Adrenal gland (tissue), 12 donors: ENCODE results near the gene GOLGA7B. TPM values are rescaled to one million over a fixed set of nuclear protein-coding genes. Genes with fewer than 3 reads are reported as not detected.

Experiments used
- DNase-seq, 7 donors: peaks; one replicate each; pipeline ENCODE4 v3.0.0-alpha.2; 2019 to 2020
- H3K27ac ChIP-seq, 5 donors: fragments of 200-600 bp; sonication (generic) in 4 of 5; 1 replicate in 3 of 5; 2 replicates in 2 of 5; pipeline versions ENCODE4 v1.5.1 to v1.8.0; 2016 to 2020; ENCODE audit warnings: mild to moderate bottlenecking in 1 of 5
- H3K27me3 ChIP-seq: fragments of 200-600 bp; 2 replicates; pipeline ENCODE4 v1.8.0; 2021
- H3K36me3 ChIP-seq, 2 donors: fragments of 200-600 bp; replicated peaks in 1 of 2; 1 replicate in 1 of 2; 2 replicates in 1 of 2; pipeline versions ENCODE4 v1.5.1 to v1.8.0; 2018 to 2022
- H3K4me1 ChIP-seq, 2 donors: fragments of 200-600 bp; replicated peaks in 1 of 2; 1 replicate in 1 of 2; 2 replicates in 1 of 2; pipeline versions ENCODE4 v1.5.1 to v1.8.0; 2018 to 2021
- H3K4me3 ChIP-seq, 4 donors: fragments of 200-600 bp; sonication (generic) in 3 of 4; one replicate each; pipeline ENCODE4 v1.5.1; 2016 to 2018
- H3K9me3 ChIP-seq, 3 donors: fragments of 200-600 bp; sonication (generic) in 1 of 3; replicated peaks in 1 of 3; 1 replicate in 2 of 3; 2 replicates in 1 of 3; pipeline versions ENCODE4 v1.5.1 to v1.8.0; 2016 to 2021
- POLR2A ChIP-seq, 2 donors: fragments of 450-650 bp; IDR thresholded peaks; one replicate each; pipeline ENCODE4 v1.6.1; 2017; ENCODE audit warnings: antibody characterized with exemption in 2 of 2, mild to moderate bottlenecking in 2 of 2, moderate library complexity in 1 of 2
- WGBS, 4 donors: extraction: QIAGEN DNeasy Blood & Tissue Kit in 2 of 4; methylation state at CpG; one replicate each; pipeline versions ENCODE4 v1.1.5 to v1.1.7; 2013 to 2017; 5-methylcytosine and 5-hydroxymethylcytosine counted together
- intact Hi-C, 2 donors: fragments of 100-400 bp; cut with DNase I; formaldehyde crosslinking; loops; one replicate each; pipeline versions ENCODE4 v1.14.1 to v1.15.0; 2022 to 2023
- polyA plus RNA-seq, 3 donors: library from polyadenylated mRNA; stranded (reverse); fragments of 200-250 nt in 2 of 3; fragments of 350-450 nt in 1 of 3; fragmentation: Illumina TruSeq in 1 of 3; extraction: RNeasy Lipid Tissue Mini Kit (QIAGEN cat#74804) in 1 of 3; gene quantifications; one replicate each; pipeline ENCODE4 v1.2.3, GENCODE V29; 2013 to 2014
- total RNA-seq, 9 donors: library from RNA; depleted of rRNA in 4 of 9; stranded (reverse); fragments of >200 nt in 4 of 9; fragments of 120-200 nt in 1 of 9; fragmentation: NEBNext Ultra II Directional in 1 of 9; extraction: Animal tissue kit (Norgen Biotek cat#: 25700) in 1 of 9; gene quantifications; one replicate each; pipeline versions ENCODE4 v1.1.0 to v1.2.4, GENCODE V29; 2013 to 2023
- TF ChIP-seq, protein P1 (sequence below), 6 experiments: fragments of 450-650 bp in 4 of 6; fragments of 200-600 bp in 2 of 6; sonication (generic) in 1 of 6; IDR thresholded peaks; 1 replicate in 5 of 6; 2 replicates in 1 of 6; pipeline versions ENCODE4 v1.5.1 to v1.8.0; 2016 to 2021; ENCODE audit warnings: antibody characterized with exemption in 6 of 6, mild to moderate bottlenecking in 2 of 6, moderate library complexity in 1 of 6
- donor health status: healthy with polysubstance abuse.
- donor health status: Bipolar disorder and iron deficiency.
- donor health status: DM: yes; HTN: yes; CAD: no.
- donor health status: DM: no; HTN: no; CAD: no.
- donor health status: DM: no; HTN: no; CAD: no.
- donor health status: DM: yes; HTN: yes; CAD: no.

The GOLGA7B gene
- total and polyA plus RNA-seq, 12 donors: 0.06 to 20.3 (median 1.1) TPM

DNA sequence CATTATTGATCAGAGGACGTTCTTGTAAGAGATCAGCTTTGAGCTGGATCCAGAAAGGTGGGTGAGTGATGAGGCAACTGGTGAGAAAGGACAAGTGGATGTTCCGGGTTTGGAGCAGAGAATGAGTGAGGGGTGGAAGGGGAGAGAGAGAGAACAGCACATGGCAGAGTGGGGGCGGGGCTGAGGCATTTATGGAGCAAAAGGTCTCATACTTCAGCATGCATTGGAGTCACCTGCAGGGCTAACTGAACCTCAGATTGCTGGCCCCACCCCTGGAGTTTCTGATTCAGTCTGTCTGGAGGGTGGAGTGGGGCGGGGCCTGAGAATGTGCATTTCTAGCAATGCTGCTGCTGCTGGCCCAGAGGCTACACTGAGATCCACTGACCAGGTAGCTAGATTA, 71.2 kb downstream of the GOLGA7B start:
- no peaks in the 10 kb centered on the region for H3K4me1 ChIP-seq
- no peak overlapping the region for H3K4me3 ChIP-seq
- 47 to 53% (median 50%) methylated on average over 4 of the region's 4 CpGs for WGBS, 4 donors
- TF ChIP-seq, protein P1, sequence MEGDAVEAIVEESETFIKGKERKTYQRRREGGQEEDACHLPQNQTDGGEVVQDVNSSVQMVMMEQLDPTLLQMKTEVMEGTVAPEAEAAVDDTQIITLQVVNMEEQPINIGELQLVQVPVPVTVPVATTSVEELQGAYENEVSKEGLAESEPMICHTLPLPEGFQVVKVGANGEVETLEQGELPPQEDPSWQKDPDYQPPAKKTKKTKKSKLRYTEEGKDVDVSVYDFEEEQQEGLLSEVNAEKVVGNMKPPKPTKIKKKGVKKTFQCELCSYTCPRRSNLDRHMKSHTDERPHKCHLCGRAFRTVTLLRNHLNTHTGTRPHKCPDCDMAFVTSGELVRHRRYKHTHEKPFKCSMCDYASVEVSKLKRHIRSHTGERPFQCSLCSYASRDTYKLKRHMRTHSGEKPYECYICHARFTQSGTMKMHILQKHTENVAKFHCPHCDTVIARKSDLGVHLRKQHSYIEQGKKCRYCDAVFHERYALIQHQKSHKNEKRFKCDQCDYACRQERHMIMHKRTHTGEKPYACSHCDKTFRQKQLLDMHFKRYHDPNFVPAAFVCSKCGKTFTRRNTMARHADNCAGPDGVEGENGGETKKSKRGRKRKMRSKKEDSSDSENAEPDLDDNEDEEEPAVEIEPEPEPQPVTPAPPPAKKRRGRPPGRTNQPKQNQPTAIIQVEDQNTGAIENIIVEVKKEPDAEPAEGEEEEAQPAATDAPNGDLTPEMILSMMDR (IDR thresholded peaks at IDR 0.05): no peak
- no peak for TF ChIP-seq POLR2A (IDR thresholded peaks at IDR 0.05)
- H3K9me3 ChIP-seq: no peaks in the 10 kb centered on the region
- no peaks in the 10 kb centered on the region for H3K36me3 ChIP-seq
- peaks cover 5% of the 10 kb centered on the region for H3K27me3 ChIP-seq
- no peak for DNase-seq
- intact Hi-C loops: no loop called here
- H3K27ac ChIP-seq: no peak overlapping the region

Other genes with a start within 250 kb of the GOLGA7B start
- gene MORN4, start 216.3 kb upstream of the GOLGA7B start, total RNA-seq: 10 to 100 TPM in 2 of 9 donors, 1 to 10 TPM in 7; 1.6 to 12.2 (median 7.9) TPM
- gene MORN4, start 216.3 kb upstream of the GOLGA7B start, polyA plus RNA-seq: 10 to 100 TPM in 2 of 3 donors, 1 to 10 TPM in 1; 5.1 to 15.0 (median 11.7) TPM
- 10 to 100 TPM; 30.0 to 70.8 (median 41.6) TPM for gene PI4K2A, start 209.2 kb upstream of the GOLGA7B start, total RNA-seq
- gene PI4K2A, start 209.2 kb upstream of the GOLGA7B start, polyA plus RNA-seq: 10 to 100 TPM; 17.8 to 69.8 (median 18.2) TPM
- gene AVPI1, start 162.6 kb upstream of the GOLGA7B start, total RNA-seq: 100 to 1,000 TPM in 1 of 9 donors, 10 to 100 TPM in 8; 13.1 to 158 (median 27.1) TPM
- 10 to 100 TPM; 15.4 to 19.7 (median 15.7) TPM for gene AVPI1, start 162.6 kb upstream of the GOLGA7B start, polyA plus RNA-seq
- gene MARVELD1, start 136.1 kb upstream of the GOLGA7B start, total RNA-seq: 10 to 100 TPM in 4 of 9 donors, 1 to 10 TPM in 5; 4.2 to 23.5 (median 9.3) TPM
- gene MARVELD1, start 136.1 kb upstream of the GOLGA7B start, polyA plus RNA-seq: 10 to 100 TPM in 2 of 3 donors, 1 to 10 TPM in 1; 6.3 to 11.7 (median 10.7) TPM
- 10 to 100 TPM; 26.7 to 45.3 (median 34.7) TPM for gene ZFYVE27, start 112.7 kb upstream of the GOLGA7B start, total RNA-seq
- gene ZFYVE27, start 112.7 kb upstream of the GOLGA7B start, polyA plus RNA-seq: 10 to 100 TPM; 23.6 to 39.3 (median 31.7) TPM
- gene SFRP5, start 77.8 kb upstream of the GOLGA7B start, total RNA-seq: 10 to 100 TPM in 2 of 9 donors, 1 to 10 TPM in 3, under 1 TPM in 4; 0.22 to 12.9 (median 1.4) TPM
- 10 to 100 TPM in 1 of 3 donors, 1 to 10 TPM in 2; 8.0 to 43.4 (median 8.7) TPM for gene SFRP5, start 77.8 kb upstream of the GOLGA7B start, polyA plus RNA-seq
- gene CRTAC1, start 180.8 kb downstream of the GOLGA7B start, total RNA-seq: under 1 TPM in 5 of 9 donors, not detected in 4; 0.11 to 0.97 (median 0.42) TPM
- 1 to 10 TPM in 1 of 3 donors, under 1 TPM in 2; 0.09 to 1.4 (median 0.72) TPM for gene CRTAC1, start 180.8 kb downstream of the GOLGA7B start, polyA plus RNA-seq